B cell (primary cell): ENCODE results near the gene PCLO.

Source experiments
- EZH2 ChIP-seq: IDR thresholded peaks from 2 replicates; pipeline ENCODE4 v1.6.1; 2012; ENCODE audit warnings: borderline replicate concordance, low read depth, mild to moderate bottlenecking, moderate library complexity, low read length; ENCODE audit not compliant: insufficient read depth, poor library complexity, severe bottlenecking
- TF ChIP-seq, protein P1 (sequence below): fragments of 200-600 bp; IDR thresholded peaks from one replicate; pipeline ENCODE4 v1.8.0; 2022; ENCODE audit warnings: antibody characterized with exemption, mild to moderate bottlenecking

DNA sequence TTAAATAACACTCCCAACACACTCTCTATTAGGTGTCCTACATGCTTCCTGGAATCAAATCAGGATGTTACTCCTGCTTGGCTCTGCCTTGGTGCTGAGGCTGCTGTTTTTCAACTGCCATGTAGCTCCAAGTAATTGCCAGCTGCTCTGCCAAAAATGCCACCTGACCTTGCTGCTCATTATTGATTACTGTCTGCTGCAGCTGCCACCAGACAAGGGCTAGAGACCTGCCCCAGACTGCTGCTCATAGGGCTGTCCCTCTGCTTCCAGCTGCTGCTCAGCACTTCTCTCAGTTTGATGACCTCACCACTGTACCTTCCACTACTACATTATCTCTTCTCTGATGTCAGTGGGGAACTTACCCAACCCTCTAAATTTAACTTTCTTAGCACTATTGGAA lies 102.5 kb downstream of the PCLO start:
- TF ChIP-seq, protein P1, sequence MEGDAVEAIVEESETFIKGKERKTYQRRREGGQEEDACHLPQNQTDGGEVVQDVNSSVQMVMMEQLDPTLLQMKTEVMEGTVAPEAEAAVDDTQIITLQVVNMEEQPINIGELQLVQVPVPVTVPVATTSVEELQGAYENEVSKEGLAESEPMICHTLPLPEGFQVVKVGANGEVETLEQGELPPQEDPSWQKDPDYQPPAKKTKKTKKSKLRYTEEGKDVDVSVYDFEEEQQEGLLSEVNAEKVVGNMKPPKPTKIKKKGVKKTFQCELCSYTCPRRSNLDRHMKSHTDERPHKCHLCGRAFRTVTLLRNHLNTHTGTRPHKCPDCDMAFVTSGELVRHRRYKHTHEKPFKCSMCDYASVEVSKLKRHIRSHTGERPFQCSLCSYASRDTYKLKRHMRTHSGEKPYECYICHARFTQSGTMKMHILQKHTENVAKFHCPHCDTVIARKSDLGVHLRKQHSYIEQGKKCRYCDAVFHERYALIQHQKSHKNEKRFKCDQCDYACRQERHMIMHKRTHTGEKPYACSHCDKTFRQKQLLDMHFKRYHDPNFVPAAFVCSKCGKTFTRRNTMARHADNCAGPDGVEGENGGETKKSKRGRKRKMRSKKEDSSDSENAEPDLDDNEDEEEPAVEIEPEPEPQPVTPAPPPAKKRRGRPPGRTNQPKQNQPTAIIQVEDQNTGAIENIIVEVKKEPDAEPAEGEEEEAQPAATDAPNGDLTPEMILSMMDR = no peak
- no peak for TF ChIP-seq EZH2
